HG03060 (cell line): ENCODE results near the gene HOXA7.

Source experiments
- ATAC-seq: cut with Tn5 transposase; IDR thresholded peaks from one replicate; pipeline ENCODE4 v1.9.1; 2021; ENCODE audit warnings: low read depth, moderate number of reproducible peaks; ENCODE audit not compliant: unreplicated experiment

Gene HOXA7

GRCh38 chr7:27139334-27140125, 16.9 kb downstream of the HOXA7 start:
- ATAC-seq: no peak

GRCh38 chr7:27138985-27139333, 17.5 kb downstream of the HOXA7 start:
- ATAC-seq: no peak

- no peak for ATAC-seq
Observed at GRCh38 chr7:27138472-27138871, 18.0 kb downstream of the HOXA7 start.

GRCh38 chr7:27137640-27138315, 18.7 kb downstream of the HOXA7 start:
- no peak for ATAC-seq

- no peak for ATAC-seq
Observed at GRCh38 chr7:27134392-27134791, 22.1 kb downstream of the HOXA7 start.

- no peak for ATAC-seq
Observed at GRCh38 chr7:27133409-27134231, 22.9 kb downstream of the HOXA7 start.

GRCh38 chr7:27132978-27133377, 23.5 kb downstream of the HOXA7 start:
- ATAC-seq: no peak

GRCh38 chr7:27132214-27132613, 24.3 kb downstream of the HOXA7 start:
- no peak for ATAC-seq

- no peak for ATAC-seq
Observed at GRCh38 chr7:27131390-27131819, 25.1 kb downstream of the HOXA7 start.

GRCh38 chr7:27130540-27131389, 25.7 kb downstream of the HOXA7 start, which contains the start of gene HOXA4:
HOXA4 (minus strand) TSS chr7:27130757; CDS start chr7:27130733, 24 bp downstream.
- no peak for ATAC-seq

- no peak for ATAC-seq
Observed at GRCh38 chr7:27129729-27130539, 26.5 kb downstream of the HOXA7 start.

- ATAC-seq: no peak
Observed at GRCh38 chr7:27128776-27129728, 27.4 kb downstream of the HOXA7 start.

- no peak for ATAC-seq
Observed at GRCh38 chr7:27128034-27128433, 28.4 kb downstream of the HOXA7 start.

- no peak for ATAC-seq
Observed at GRCh38 chr7:27126596-27127327, 29.7 kb downstream of the HOXA7 start.

GRCh38 chr7:27125986-27126394, 30.5 kb downstream of the HOXA7 start:
- ATAC-seq: no peak

GRCh38 chr7:27124902-27125689, 31.4 kb downstream of the HOXA7 start:
- no peak for ATAC-seq
